GM19023 (cell line): ENCODE measurements around the gene PELI2.

Experiments
- ATAC-seq: cut with Tn5 transposase; IDR thresholded peaks from one replicate; pipeline ENCODE4 v1.9.1; 2021; ENCODE audit warnings: mild to moderate bottlenecking, moderate library complexity; ENCODE audit not compliant: unreplicated experiment

PELI2 gene

GRCh38 chr14:56170877-56171422, 52.7 kb downstream of the PELI2 start:
- ATAC-seq = no peak

DNA sequence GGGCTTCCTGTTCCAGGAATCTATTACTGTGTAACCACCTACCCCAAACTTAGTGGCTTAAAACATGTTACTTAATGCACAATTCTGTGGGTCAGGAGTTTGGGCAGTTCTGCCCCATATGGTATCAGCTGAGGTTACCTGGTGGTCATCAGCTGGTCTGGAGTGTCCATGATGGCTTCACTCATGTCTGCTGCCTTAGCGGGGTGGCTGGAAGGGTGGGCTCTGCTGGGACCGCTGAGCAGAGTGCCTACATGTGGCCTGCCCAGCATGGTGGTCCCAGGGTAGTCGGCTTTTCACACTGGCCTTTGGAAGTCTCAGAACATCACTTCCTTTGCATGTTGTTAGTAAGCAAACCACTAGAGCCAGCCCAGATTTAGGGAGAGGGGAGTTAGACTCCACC, 53.9 kb downstream of the PELI2 start:
- no peak for ATAC-seq

DNA sequence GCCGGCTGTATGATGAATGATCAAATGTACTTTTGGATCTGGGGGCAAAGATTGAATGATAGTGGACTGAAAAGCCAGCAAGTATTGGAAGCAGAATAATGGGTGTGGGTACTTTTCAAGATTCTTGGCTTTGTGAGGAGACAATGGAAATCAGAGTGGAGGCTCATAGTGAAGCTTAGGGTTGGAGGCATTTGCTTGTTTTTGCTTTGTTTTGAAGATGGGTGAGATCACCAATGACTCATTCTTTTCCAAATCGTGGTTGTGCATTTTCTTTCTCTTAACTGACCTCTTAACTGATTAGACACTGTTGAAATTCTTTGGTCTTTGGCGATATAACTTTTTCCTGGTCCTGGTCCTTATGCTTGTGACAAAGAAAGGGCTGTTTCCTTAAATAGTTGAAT, 54.4 kb downstream of the PELI2 start:
- no peak for ATAC-seq

DNA sequence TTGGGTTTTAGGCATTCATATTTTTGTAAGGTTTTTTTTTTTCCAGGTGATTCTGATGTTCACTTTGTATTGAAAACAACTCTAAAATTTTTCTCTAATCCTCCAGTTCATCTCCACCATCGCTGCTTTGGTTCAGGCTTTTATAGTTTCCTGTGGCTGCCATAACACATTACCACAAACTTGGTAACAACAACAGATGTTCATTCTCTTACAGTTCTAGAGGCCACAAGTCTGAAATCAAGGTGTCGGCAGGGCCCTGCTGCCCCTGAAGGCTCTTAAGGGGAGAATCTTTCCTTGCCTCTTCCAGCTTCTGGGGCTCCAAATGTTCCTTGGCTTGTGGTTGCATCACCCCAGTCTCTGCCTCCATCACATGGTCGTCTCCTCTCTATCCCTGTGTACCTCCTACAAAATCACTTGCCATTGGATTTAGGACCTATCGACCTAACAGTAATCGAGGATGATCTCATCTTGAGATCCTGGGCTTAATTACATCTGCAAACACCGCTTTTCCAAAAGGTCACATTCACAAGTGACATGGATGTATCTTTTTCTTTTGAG, 55.2 kb downstream of the PELI2 start:
- ATAC-seq = no peak

DNA sequence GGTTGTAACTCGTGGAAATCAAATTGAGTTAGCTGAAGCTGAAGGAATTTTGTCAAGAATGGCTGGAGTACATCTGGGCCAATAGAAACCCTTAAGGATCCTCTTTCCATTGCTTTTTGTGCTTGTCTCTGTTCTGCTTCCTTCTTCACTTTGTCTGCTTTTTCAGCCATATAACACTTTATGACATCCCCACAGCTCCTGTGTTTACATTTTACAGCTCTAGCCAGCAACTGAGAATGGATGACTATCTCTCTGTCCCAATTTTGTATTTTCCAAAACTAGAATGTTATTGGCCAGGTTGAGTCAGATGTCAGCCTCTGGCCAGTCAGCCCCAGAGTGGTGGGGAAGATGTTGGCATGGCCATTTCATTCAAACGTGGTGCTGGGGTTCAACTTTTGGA, 57.6 kb downstream of the PELI2 start:
- ATAC-seq = no peak

- no peak for ATAC-seq
These were observed 58.3 kb downstream of the PELI2 start for GRCh38 chr14:56176530-56176929.

DNA sequence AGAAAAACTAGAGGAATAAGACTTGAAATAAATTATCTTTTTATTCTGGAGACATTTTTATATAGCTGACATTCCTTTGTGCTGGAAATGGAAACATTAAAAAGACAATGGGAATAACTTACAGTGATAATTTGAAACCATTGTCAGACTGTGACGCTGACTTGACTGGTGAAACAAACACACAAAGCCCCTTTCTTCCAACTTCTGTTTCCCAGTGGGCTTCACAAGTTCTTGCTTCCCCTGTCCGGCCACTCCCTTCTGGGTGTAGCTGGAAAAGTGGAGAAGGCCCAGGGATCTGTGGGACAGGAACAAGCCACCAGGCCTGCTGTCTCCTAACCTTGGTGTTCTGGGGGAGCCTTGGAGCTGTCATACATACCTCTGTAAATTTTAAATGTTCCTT, 58.8 kb downstream of the PELI2 start:
- ATAC-seq = no peak

GRCh38 chr14:56180754-56181542, 62.7 kb downstream of the PELI2 start:
- ATAC-seq = no peak

DNA sequence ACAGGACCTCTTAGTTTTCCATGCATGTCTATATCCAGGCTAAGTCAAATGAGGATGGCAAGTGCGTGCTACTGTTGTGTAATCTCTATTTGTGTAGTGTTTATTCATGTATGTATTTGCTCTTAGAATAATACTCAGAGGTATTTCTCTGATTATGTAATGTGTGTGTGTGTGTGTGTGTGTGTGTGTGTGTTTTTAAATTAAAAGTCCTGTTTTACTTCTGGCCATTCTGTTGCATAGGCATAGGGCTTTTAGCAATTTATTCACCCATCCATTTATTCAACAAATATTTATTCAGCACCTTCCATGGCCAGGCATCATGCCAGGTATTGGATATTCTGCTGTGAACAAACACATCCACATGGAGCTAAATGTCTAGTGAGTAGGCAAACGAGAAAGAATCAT, 63.5 kb downstream of the PELI2 start:
- ATAC-seq = no peak

DNA sequence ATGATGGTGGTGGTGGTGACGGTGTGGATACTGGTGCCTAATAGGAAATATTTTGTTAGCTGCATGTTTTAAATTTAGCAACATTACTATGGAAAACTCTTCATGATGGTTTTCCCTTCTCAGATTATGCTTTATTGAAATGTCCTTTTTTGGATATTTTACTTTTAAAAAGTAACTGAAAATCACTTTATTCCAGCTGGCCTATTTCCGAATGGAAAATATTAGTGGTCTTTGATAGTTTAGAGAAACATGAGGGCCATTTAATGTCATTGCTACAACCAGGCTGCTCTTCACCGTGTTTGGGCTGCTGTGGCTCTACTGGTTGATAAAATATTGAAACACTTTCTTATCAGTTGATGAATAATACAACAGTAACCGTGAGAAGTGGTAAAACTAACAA, 64.2 kb downstream of the PELI2 start:
- no peak for ATAC-seq

DNA sequence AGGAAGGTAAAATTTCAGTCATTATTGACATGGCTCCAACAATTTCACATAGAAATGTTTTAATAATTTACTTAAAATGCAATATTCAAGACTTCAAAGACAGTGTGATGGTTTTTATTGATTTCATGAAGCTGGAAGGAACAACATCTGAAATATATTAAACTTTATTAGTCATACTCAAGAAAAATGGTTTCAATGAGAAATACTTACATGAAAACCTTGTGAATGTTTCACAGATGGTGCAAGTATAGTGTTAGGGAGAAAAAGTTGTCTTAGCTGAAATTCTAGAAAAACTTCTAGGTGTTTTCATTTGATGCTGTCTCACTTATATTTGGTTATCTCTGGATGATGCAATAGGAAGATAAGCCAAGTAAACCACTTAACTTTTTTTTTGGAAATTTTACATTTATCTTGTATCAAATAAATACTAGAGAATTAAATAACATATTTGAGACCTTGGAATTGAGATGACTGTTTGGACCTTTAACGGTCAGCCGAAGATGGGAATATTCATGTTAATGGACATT, 65.5 kb downstream of the PELI2 start:
- ATAC-seq = no peak

GRCh38 chr14:56185992-56186391, 67.8 kb downstream of the PELI2 start:
- ATAC-seq = no peak

- no peak for ATAC-seq
These were observed 69.5 kb downstream of the PELI2 start for GRCh38 chr14:56187736-56188135.

DNA sequence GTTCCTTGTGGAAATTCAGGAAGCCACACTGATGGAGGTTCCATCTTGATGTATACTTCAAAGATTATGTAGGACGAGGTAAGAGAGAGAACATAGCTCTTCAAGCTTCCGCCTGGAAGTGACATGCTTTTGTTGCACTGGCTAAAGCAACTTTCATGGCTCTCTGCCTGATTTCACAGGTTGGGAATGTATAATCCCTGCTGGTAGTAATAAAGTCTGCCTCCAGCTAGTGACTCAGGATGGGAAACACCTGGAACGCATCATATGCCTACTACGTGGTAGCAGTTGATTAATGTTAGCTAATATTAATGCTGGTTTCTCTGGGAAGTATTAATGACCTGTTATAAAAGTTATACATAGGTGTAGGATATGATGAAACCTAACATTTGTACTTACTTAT, 71.1 kb downstream of the PELI2 start:
- ATAC-seq = no peak

DNA sequence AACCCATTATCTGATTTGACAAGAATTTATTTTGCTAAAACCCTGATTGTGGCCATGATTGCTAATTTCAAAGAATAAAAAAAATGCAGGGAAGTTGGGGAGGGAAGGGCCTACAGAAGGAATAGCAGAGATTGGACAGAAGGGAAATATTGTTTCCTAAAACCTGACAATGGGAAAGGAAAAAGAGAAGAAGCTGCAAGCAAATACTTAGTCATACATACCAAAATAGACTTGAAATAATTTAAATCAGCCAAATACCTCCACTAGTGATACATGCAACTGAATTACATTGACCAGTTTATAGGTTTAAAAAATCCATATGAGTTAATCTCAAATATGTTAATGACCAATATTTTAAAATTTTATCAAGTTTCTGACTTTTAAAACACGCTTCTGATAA, 75.1 kb downstream of the PELI2 start:
- ATAC-seq = no peak

GRCh38 chr14:56194042-56194441, 75.8 kb downstream of the PELI2 start:
- no peak for ATAC-seq

DNA sequence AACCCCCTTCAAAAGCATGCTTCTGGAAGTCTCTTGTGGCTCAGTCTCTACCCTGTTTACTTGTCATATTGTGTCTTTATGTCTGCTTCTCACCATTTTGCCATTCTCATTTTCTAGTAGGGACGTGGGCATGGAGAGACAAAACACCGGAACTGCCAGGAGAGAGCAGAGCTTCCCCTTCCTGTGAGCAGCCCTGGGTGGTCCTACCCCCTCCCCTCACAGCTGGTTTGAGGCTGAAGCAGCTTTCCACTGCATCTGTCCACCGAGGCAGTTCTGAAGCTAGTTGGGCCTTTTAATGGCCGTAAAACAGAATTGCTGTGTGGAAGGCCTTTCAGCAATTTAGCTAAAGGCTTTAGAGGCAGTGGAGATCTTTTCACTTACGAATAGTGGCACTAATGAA, 77.0 kb downstream of the PELI2 start:
- ATAC-seq = no peak

DNA sequence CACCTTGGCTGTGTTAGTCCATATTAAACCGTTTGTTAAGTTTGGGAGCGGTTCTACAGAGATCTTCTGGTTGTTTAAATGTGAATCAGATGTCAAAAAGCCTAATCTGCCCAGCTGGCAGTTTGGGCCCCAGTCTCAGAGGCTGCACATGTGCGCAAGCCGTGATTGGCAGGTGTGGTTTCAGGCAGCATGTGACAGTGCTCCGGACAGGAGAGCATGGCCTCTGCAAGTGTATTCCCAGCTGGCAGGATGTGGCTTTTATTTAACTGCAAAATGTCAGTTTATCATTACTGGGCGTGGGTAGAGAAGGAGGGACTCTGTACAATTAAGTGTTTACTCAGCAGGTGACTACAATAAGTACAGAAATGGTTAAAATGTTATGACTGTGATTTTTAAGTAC, 77.5 kb downstream of the PELI2 start:
- ATAC-seq = peak; percentile 73

DNA sequence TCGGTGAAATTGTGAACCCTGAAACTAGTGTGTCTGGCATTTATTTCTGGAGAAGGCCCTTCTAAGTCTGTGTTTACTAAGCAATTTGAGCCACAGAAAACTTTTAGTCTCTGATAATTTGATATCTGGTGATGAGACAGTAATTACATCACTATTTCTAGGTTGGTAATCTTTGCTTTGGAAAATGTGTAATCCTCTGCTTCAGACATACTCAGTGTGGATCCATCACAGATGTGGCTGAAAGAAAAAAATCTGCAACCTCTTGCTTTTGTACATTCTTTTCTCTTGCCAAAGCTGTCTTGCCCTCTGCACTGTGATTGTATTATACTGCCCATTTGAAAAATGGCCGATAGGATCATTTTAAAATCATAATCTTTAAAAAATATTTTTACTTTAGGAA, 78.1 kb downstream of the PELI2 start:
- ATAC-seq = no peak

GRCh38 chr14:56197150-56197549, 78.9 kb downstream of the PELI2 start:
- ATAC-seq = no peak

DNA sequence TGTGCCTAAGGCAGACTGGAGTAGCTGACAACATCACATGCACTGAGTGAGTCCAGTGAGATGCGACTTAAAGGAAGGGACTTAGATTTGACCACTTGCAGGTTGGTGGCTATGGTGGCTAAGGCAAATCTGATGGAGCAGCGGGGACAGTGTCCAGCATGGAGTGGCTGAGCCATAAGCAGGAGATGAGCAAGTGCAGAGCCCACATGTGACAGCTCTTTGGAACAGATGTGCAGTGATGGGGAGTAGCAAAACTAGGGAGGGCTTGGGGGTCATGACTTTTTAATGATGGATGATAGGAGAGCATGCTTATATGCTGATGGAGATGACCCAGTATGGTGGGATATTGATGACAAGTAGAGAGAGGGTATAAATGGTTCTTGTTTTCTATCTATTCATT, 80.2 kb downstream of the PELI2 start:
- no peak for ATAC-seq
